ENCODE results near the gene UCKL1. TPM values are rescaled to one million over a fixed set of nuclear protein-coding genes. Genes with fewer than 3 reads are reported as not detected.

UCKL1 gene
- total RNA-seq, 1 experiment from 2014 or later: 55.1 TPM

- BruUV-seq (replicated peaks): no TSS peak
Observed at GRCh38 chr20:63897978-63898561, 58.1 kb downstream of the UCKL1 start.

DNA sequence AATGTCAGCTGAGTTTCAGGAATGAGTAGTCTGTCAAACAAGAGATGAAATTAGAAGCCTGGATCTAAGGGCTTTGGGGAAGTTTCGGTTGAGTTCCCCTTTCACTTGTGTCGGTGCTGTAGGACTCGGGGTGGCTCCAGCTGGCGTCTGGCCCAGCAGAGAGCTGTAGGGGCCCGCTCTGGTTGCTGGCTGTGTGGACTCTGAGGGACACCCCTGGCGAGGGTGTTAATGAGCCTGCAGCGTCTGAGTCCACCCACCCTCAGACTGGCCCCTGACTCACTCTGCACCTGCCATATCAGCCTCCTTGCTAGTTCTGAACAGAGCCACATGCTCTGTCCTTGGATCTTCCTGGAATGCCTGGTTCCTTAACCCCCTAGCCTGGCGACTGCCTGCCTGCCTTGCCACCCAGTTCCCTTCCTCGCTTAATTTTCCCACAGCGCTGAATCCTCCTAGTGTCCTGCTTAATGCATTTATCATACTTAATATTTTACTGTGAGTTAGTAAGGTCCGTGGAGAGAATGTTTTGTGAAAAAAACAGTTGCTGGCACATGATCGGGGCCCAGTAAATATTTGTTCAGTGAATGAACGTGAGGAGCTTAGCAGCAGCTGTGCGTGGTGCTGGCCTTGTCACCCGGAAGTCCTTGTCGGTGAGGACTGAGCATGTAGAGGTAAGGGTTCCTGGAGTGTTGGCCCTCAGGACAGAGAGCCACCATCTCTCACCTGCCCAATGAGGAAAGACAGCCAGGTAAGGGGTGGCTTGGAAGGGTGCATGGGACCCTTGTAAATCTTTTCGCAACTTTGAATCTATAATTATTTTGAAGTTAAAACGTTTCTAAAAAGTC is 59.7 kb downstream of the UCKL1 start:
- intact Hi-C loops (cut with micrococcal nuclease; ENCODE audit: unreplicated experiment): loop anchor here (5.0 kb wide), 1 partner anchor 61 kb away; the partner anchor contains the start of gene UCKL1
- Histone ChIP-seq H3K4me2 (peak overlapping the region; percentile 98), H3K36me3 (ENCODE audit: low read depth) (peaks cover 10% of the 10 kb centered on the region; the same call in 1 of the 2 replicates), H4K20me1 (ENCODE audit: insufficient read depth) (peaks cover 46% of the 10 kb centered on the region), H3K9me3 (ENCODE audit: insufficient read depth, low read depth) (no peaks in the 10 kb centered on the region), H3F3A (ENCODE audit: insufficient read depth, low read depth) (peaks cover 59% of the 10 kb centered on the region), H3K4me1 (replicated peaks; ENCODE audit: insufficient read depth) (peaks cover 26% of the 10 kb centered on the region), H3K27me3 (ENCODE audit: insufficient read depth, low read depth) (no peaks in the 10 kb centered on the region), H2AFZ (peak overlapping the region; percentile 63), H3K79me2 (ENCODE audit: low read depth) (peaks cover 61% of the 10 kb centered on the region), H3K4me3 (peak overlapping the region; percentile 75), H3K27ac (peak overlapping the region; percentile 68), H3K9me2 (ENCODE audit: insufficient read depth) (no peaks in the 10 kb centered on the region)
- DNase-seq: peak in 1 of 2 experiments; percentile 59
- TF ChIP-seq EZH2 (IDR thresholded peaks at IDR 0.05; ENCODE audit: low read depth): no peak
- TF ChIP-seq, protein P1, sequence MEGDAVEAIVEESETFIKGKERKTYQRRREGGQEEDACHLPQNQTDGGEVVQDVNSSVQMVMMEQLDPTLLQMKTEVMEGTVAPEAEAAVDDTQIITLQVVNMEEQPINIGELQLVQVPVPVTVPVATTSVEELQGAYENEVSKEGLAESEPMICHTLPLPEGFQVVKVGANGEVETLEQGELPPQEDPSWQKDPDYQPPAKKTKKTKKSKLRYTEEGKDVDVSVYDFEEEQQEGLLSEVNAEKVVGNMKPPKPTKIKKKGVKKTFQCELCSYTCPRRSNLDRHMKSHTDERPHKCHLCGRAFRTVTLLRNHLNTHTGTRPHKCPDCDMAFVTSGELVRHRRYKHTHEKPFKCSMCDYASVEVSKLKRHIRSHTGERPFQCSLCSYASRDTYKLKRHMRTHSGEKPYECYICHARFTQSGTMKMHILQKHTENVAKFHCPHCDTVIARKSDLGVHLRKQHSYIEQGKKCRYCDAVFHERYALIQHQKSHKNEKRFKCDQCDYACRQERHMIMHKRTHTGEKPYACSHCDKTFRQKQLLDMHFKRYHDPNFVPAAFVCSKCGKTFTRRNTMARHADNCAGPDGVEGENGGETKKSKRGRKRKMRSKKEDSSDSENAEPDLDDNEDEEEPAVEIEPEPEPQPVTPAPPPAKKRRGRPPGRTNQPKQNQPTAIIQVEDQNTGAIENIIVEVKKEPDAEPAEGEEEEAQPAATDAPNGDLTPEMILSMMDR (conservative IDR thresholded peaks at IDR 0.05): no peak
- BruUV-seq (replicated peaks): TSS peak; percentile 58
- POLR2A ChIA-PET (ENCODE audit: unreplicated experiment): interaction anchor here (0.6 to 0.9 kb wide), 4 partner anchors 32 to 270 kb away, joined by 3 to 6 read pairs (median 5); partner anchors contain the start of genes GMEB2 and TPD52L2
- CTCF ChIA-PET: interaction anchor here (1.2 to 1.8 kb wide), 2 partner anchors 77 to 359 kb away, joined by 3 to 5 read pairs; no protein-coding TSS in a partner anchor

More at GRCh38 chr20:63897978-63898561, 58.1 kb downstream of the UCKL1 start:
- Histone ChIP-seq H4K20me1 (ENCODE audit: insufficient read depth) (peaks cover 52% of the 10 kb centered on the region), H3K9me3 (ENCODE audit: insufficient read depth, low read depth) (no peaks in the 10 kb centered on the region), H3K27me3 (ENCODE audit: insufficient read depth, low read depth) (no peaks in the 10 kb centered on the region), H3K79me2 (ENCODE audit: low read depth) (peaks cover 77% of the 10 kb centered on the region), H3K4me1 (replicated peaks; ENCODE audit: insufficient read depth) (peaks cover 26% of the 10 kb centered on the region), H3K4me3 (no peak overlapping the region), H2AFZ (no peak overlapping the region), H3K9me2 (ENCODE audit: insufficient read depth) (no peaks in the 10 kb centered on the region), H3K4me2 (peak overlapping the region; percentile 34; the same call in 1 of the 2 replicates), H3F3A (ENCODE audit: insufficient read depth, low read depth) (peaks cover 56% of the 10 kb centered on the region), H3K27ac (no peak overlapping the region), H3K36me3 (ENCODE audit: low read depth) (peaks cover 10% of the 10 kb centered on the region; the same call in 1 of the 2 replicates)
- ChIA-PET CTCF (interaction anchor here (0.7 kb wide), 1 partner anchor 92 kb away, joined by 3 read pairs; no protein-coding TSS in a partner anchor), POLR2A (ENCODE audit: unreplicated experiment) (no interaction called here)
- intact Hi-C loops (cut with micrococcal nuclease; ENCODE audit: unreplicated experiment): loop anchor here (5.0 kb wide), 1 partner anchor 59 kb away; the partner anchor contains the start of gene UCKL1
- DNase-seq: no peak
- TF ChIP-seq, protein P1 (conservative IDR thresholded peaks at IDR 0.05): no peak
- no peak for TF ChIP-seq EZH2 (IDR thresholded peaks at IDR 0.05; ENCODE audit: low read depth)

- intact Hi-C loops (cut with micrococcal nuclease; ENCODE audit: unreplicated experiment): loop anchor here (5.0 kb wide), 1 partner anchor 61 kb away; the partner anchor contains the start of gene UCKL1
- CTCF ChIA-PET: interaction anchor here (0.6 to 1.8 kb wide), 3 partner anchors 78 to 358 kb away, joined by 3 to 6 read pairs (median 5); partner anchors contain the start of genes ARFRP1 and ZGPAT
- Histone ChIP-seq H4K20me1 (ENCODE audit: insufficient read depth) (peaks cover 40% of the 10 kb centered on the region), H2AFZ (peak overlapping the region; percentile 63), H3K79me2 (ENCODE audit: low read depth) (peaks cover 61% of the 10 kb centered on the region), H3F3A (ENCODE audit: insufficient read depth, low read depth) (peaks cover 58% of the 10 kb centered on the region), H3K27ac (peak overlapping the region; percentile 68), H3K4me1 (replicated peaks; ENCODE audit: insufficient read depth) (peaks cover 27% of the 10 kb centered on the region), H3K27me3 (ENCODE audit: insufficient read depth, low read depth) (no peaks in the 10 kb centered on the region), H3K4me3 (peak overlapping the region; percentile 75), H3K36me3 (ENCODE audit: low read depth) (peaks cover 16% of the 10 kb centered on the region), H3K9me3 (ENCODE audit: insufficient read depth, low read depth) (no peaks in the 10 kb centered on the region), H3K9me2 (ENCODE audit: insufficient read depth) (no peaks in the 10 kb centered on the region), H3K4me2 (peak overlapping the region; percentile 98)
- POLR2A ChIA-PET (ENCODE audit: unreplicated experiment): no interaction called here
- no peak for DNase-seq
- BruUV-seq (replicated peaks): TSS peak; percentile 20
- TF ChIP-seq, protein P1 (conservative IDR thresholded peaks at IDR 0.05): no peak
- TF ChIP-seq EZH2 (IDR thresholded peaks at IDR 0.05; ENCODE audit: low read depth): no peak
Observed at GRCh38 chr20:63895952-63896263, 60.3 kb downstream of the UCKL1 start.

Data from PC-9 (cell line).